GM15510 (cell line): ENCODE results near the gene ZFP57.

Experiments used
- POLR2A ChIP-seq: IDR thresholded peaks from 3 replicates; pipeline ENCODE4 v1.6.1; 2011; ENCODE audit warnings: borderline replicate concordance; ENCODE audit not compliant: insufficient read length; ENCODE audit errors: extremely low read depth

The ZFP57 gene

GRCh38 chr6:29667158-29667557 is 13.8 kb downstream of the ZFP57 start:
- TF ChIP-seq POLR2A: no peak

GRCh38 chr6:29666826-29667130 is 14.2 kb downstream of the ZFP57 start:
- TF ChIP-seq POLR2A: no peak

- TF ChIP-seq POLR2A: no peak
Observed at GRCh38 chr6:29665942-29666825, 14.8 kb downstream of the ZFP57 start.

GRCh38 chr6:29663300-29664042 is 17.5 kb downstream of the ZFP57 start:
- no peak for TF ChIP-seq POLR2A

GRCh38 chr6:29661071-29661470 is 19.9 kb downstream of the ZFP57 start:
- TF ChIP-seq POLR2A: no peak

- no peak for TF ChIP-seq POLR2A
Observed at GRCh38 chr6:29656798-29657197, 24.2 kb downstream of the ZFP57 start, which contains the start of gene MOG. Gene MOG, plus strand, starts transcription at chr6:29657092. Its CDS starts 118 bp downstream, at chr6:29657210.

GRCh38 chr6:29656157-29656556 is 24.8 kb downstream of the ZFP57 start:
- no peak for TF ChIP-seq POLR2A

GRCh38 chr6:29655658-29656057 is 25.3 kb downstream of the ZFP57 start:
- TF ChIP-seq POLR2A: no peak

GRCh38 chr6:29653452-29654038 is 27.4 kb downstream of the ZFP57 start:
- no peak for TF ChIP-seq POLR2A

GRCh38 chr6:29652198-29652584 is 28.8 kb downstream of the ZFP57 start:
- no peak for TF ChIP-seq POLR2A

- no peak for TF ChIP-seq POLR2A
Observed at GRCh38 chr6:29651413-29652197, 29.3 kb downstream of the ZFP57 start.

- peak; percentile 76 for TF ChIP-seq POLR2A
Observed at GRCh38 chr6:29649701-29650673, 31.0 kb downstream of the ZFP57 start.

- no peak for TF ChIP-seq POLR2A
Observed at GRCh38 chr6:29647927-29648642, 32.9 kb downstream of the ZFP57 start.
